Endothelial cell of umbilical vein (primary cell): Measurements from ENCODE around the gene MRPL57. TPM values are rescaled to one million over a fixed set of nuclear protein-coding genes. Genes with fewer than 3 reads are reported as not detected.

Experiments
- BruUV-seq: library from RNA; stranded (reverse); fragments of 400-500 nt; replicated peaks from 2 replicates; lab custom pipeline; 2021; lab: Mats Ljungman, UMichigan
- CTCF ChIA-PET: fragments of 300-600, 350-600 bp; sonication (Branson Sonifier 250); formaldehyde crosslinking; loops from one replicate; lab custom pipeline; 2021; ENCODE audit warnings: antibody characterized with exemption, inconsistent platforms; lab: Charles Lee
- POLR2A ChIA-PET: fragments of 300-600, 350-600 bp; sonication (Branson Sonifier 250); formaldehyde crosslinking; loops from one replicate; lab custom pipeline; 2021; ENCODE audit warnings: antibody characterized with exemption, inconsistent platforms; lab: Charles Lee
- DNase-seq: peaks from one replicate; pipeline ENCODE4 v3.0.0-alpha.2; 2011; ENCODE audit warnings: low read depth, low spot score
- FAIRE-seq: peaks from 2 replicates; lab custom pipeline; 2011; peaks lifted over from hg19 to GRCh38; lab: Jason Lieb, UNC
- H2AFZ ChIP-seq: 2 replicates; pipeline ENCODE4 v1.6.0; 2012; ENCODE audit warnings: low read depth, low read length, control low read depth, inconsistent platforms
- H3K27ac ChIP-seq: 2 replicates; pipeline ENCODE4 v1.5.1; 2011; ENCODE audit warnings: low read depth, mild to moderate bottlenecking, control low read depth, low read length, moderate library complexity; ENCODE audit not compliant: insufficient read depth
- H3K27me3 ChIP-seq, 2 experiments: 2 replicates each; pipeline versions ENCODE4 v1.6.0 to v1.6.1; 2011; ENCODE audit warnings: low read length in 2 of 2, mixed read lengths in 1 of 2; ENCODE audit not compliant: control insufficient read depth in 2 of 2, insufficient read depth in 2 of 2
- H3K36me3 ChIP-seq, 2 experiments: 2 replicates in 1 of 2; 3 replicates in 1 of 2; pipeline ENCODE4 v1.5.1; 2011; ENCODE audit warnings: low read length in 2 of 2, mild to moderate bottlenecking in 1 of 2, moderate library complexity in 1 of 2; ENCODE audit not compliant: control insufficient read depth in 2 of 2, insufficient read depth in 2 of 2; ENCODE audit errors: extremely low read depth in 1 of 2
- H3K4me1 ChIP-seq: 3 replicates; pipeline ENCODE4 v1.5.1; 2011; ENCODE audit warnings: mild to moderate bottlenecking, low read length; ENCODE audit not compliant: control insufficient read depth, insufficient read depth; ENCODE audit errors: extremely low read depth
- H3K4me2 ChIP-seq: 2 replicates; pipeline ENCODE4 v1.6.1; 2011; ENCODE audit warnings: low read length, control low read depth, mixed read lengths; ENCODE audit not compliant: insufficient read depth
- H3K4me3 ChIP-seq, 3 experiments: fragments of 200-600 bp in 1 of 3; sonication (generic), shearing (Covaris generic) in 1 of 3; replicated peaks in 1 of 3; 2 replicates each; pipeline ENCODE4 v1.5.1; 2011 to 2016; ENCODE audit warnings: control low read depth in 3 of 3, low read length in 3 of 3, mild to moderate bottlenecking in 2 of 3, inconsistent platforms in 1 of 3, low read depth in 1 of 3, moderate library complexity in 1 of 3; ENCODE audit not compliant: insufficient read depth in 1 of 3
- H3K79me2 ChIP-seq: 2 replicates; pipeline ENCODE4 v1.6.0; 2012; ENCODE audit warnings: low read length, inconsistent platforms; ENCODE audit not compliant: control insufficient read depth, insufficient read depth
- H3K9ac ChIP-seq: replicated peaks from 2 replicates; pipeline ENCODE3; 2011; ENCODE audit warnings: low read length, control low read depth; ENCODE audit not compliant: insufficient read depth; ENCODE audit errors: extremely low read depth
- H3K9me1 ChIP-seq: replicated peaks from 3 replicates; pipeline ENCODE4 v1.6.0; 2011; ENCODE audit warnings: mild to moderate bottlenecking, low read length; ENCODE audit not compliant: control insufficient read depth, insufficient read depth; ENCODE audit errors: extremely low read depth
- H3K9me3 ChIP-seq: replicated peaks from 2 replicates; pipeline ENCODE4 v1.5.1; 2012; ENCODE audit warnings: low read length, inconsistent platforms; ENCODE audit not compliant: control insufficient read depth, insufficient read depth
- H4K20me1 ChIP-seq: replicated peaks from 2 replicates; pipeline ENCODE3; 2011; ENCODE audit warnings: mild to moderate bottlenecking, low read length; ENCODE audit not compliant: control insufficient read depth, insufficient read depth; ENCODE audit errors: extremely low read depth
- EZH2 ChIP-seq: IDR thresholded peaks from 2 replicates; pipeline ENCODE4 v1.6.1; 2012; ENCODE audit warnings: borderline replicate concordance, low read depth, mild to moderate bottlenecking, moderate library complexity, low read length, inconsistent platforms; ENCODE audit not compliant: severe bottlenecking
- FOS ChIP-seq: IDR thresholded peaks from 2 replicates; pipeline ENCODE4 v1.6.1; 2011; ENCODE audit warnings: mild to moderate bottlenecking, low read length, moderate library complexity, borderline replicate concordance; ENCODE audit not compliant: insufficient read depth
- GATA2 ChIP-seq: IDR thresholded peaks from 2 replicates; pipeline ENCODE4 v1.7.0; 2011; ENCODE audit warnings: low read depth, mild to moderate bottlenecking, moderate library complexity, mixed read lengths, low read length; ENCODE audit not compliant: insufficient read length, insufficient read depth
- JUN ChIP-seq: IDR thresholded peaks from 2 replicates; pipeline ENCODE4 v1.6.1; 2011; ENCODE audit warnings: borderline replicate concordance, low read depth; ENCODE audit not compliant: insufficient read length, insufficient read depth
- MYC ChIP-seq: IDR thresholded peaks from one replicate; pipeline ENCODE4 v1.6.1; 2011; ENCODE audit warnings: mild to moderate bottlenecking, low read depth, low read length
- POLR2A ChIP-seq: IDR thresholded peaks from 2 replicates; pipeline ENCODE4 v1.6.1; 2012; ENCODE audit warnings: low read depth, mild to moderate bottlenecking, control low read depth, low read length
- dilution Hi-C: fragments of 300-500 bp; cut with MboI; formaldehyde crosslinking; loops from one replicate; pipeline ENCODE4 v1.15.0; 2019; ENCODE audit warnings: low sequenced_read_pairs; ENCODE audit not compliant: extremely low pct_ligation_motif_present
- intact Hi-C: fragments of 100-400 bp; cut with micrococcal nuclease; formaldehyde crosslinking; loops from one replicate; pipeline ENCODE4 v1.10.0; 2022
- polyA plus RNA-seq, 4 experiments: library from polyadenylated mRNA; depleted of rRNA in 3 of 4; stranded (reverse) in 3 of 4; unstranded in 1 of 4; fragments of >200 nt; gene quantifications; 2 replicates each; pipeline versions ENCODE4 v1.2.1 to v1.2.3, GENCODE V29; 2011 to 2012; ENCODE audit warnings: missing spikeins in 1 of 4
- small RNA-seq: library from RNA; depleted of rRNA; stranded (forward); fragments of <200 nt; gene quantifications from one replicate; pipeline ENCODE3, GENCODE V24; 2012; ENCODE audit warnings: low replicate concordance, low read depth; ENCODE audit not compliant: insufficient read depth, insufficient read length
- total RNA-seq: library from RNA; stranded (reverse); gene quantifications from 2 replicates; pipeline ENCODE4 v1.2.3, GENCODE V29; 2021
- TF ChIP-seq, protein P1 (sequence below): IDR thresholded peaks from 2 replicates; pipeline ENCODE4 v1.6.1; 2011; ENCODE audit not compliant: insufficient read depth, insufficient read length

The MRPL57 gene
- total and polyA plus RNA-seq, 2 donors (not counting 3 experiments of a cell fraction or from before 2014, with no cell fraction given) = 17.7 to 23.1 TPM

GRCh38 chr13:21227917-21228316 lies 51.5 kb downstream of the MRPL57 start:
- H4K20me1 ChIP-seq = no peaks in the 10 kb centered on the region
- FAIRE-seq = no peak
- H3K79me2 ChIP-seq = no peaks in the 10 kb centered on the region
- H3K4me2 ChIP-seq = no peak overlapping the region
- DNase-seq = no peak
- H3K4me3 ChIP-seq = no peak overlapping the region
- H2AFZ ChIP-seq = no peak overlapping the region
- H3K9me3 ChIP-seq = no peaks in the 10 kb centered on the region
- no TSS peak for BruUV-seq
- H3K27me3 ChIP-seq = peaks cover 0 to 7% of the 10 kb centered on the region in 2 experiments
- intact Hi-C loops = no loop called here
- no peak overlapping the region for H3K9ac ChIP-seq
- no peaks in the 10 kb centered on the region for H3K36me3 ChIP-seq
- no peaks in the 10 kb centered on the region for H3K9me1 ChIP-seq
- no peak overlapping the region for H3K27ac ChIP-seq
- TF ChIP-seq, protein P1, sequence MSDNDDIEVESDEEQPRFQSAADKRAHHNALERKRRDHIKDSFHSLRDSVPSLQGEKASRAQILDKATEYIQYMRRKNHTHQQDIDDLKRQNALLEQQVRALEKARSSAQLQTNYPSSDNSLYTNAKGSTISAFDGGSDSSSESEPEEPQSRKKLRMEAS = no peak
- TF ChIP-seq MYC = no peak
- TF ChIP-seq EZH2 = no peak
- TF ChIP-seq GATA2 = no peak
- TF ChIP-seq JUN = no peak
- TF ChIP-seq POLR2A = no peak
- TF ChIP-seq FOS = no peak
- dilution Hi-C loops = no loop called here
- POLR2A ChIA-PET = no interaction called here
- no peaks in the 10 kb centered on the region for H3K4me1 ChIP-seq
- CTCF ChIA-PET = no interaction called here

Small RNAs within 50 kb of the gene (small RNA-seq; reads per million reads assigned to genes)
- gene AL158032.1 = not detected
- not detected for gene RF00086

Other genes starting within 250 kb of the MRPL57 start
- 65.7 and 67.6 TPM in 2 replicates for gene LATS2, start 115.1 kb upstream of the MRPL57 start, total RNA-seq
- 25.4 and 33.5 TPM in 2 replicates for gene LATS2, start 115.1 kb upstream of the MRPL57 start, polyA plus RNA-seq
- 191 and 221 TPM in 2 replicates for gene SAP18, start 36.5 kb upstream of the MRPL57 start, total RNA-seq
- 29.7 and 30.3 TPM in 2 replicates for gene SAP18, start 36.5 kb upstream of the MRPL57 start, polyA plus RNA-seq
- gene SKA3, start 106 bp upstream of the MRPL57 start, total RNA-seq = 25.9 and 28.7 TPM in 2 replicates
- gene SKA3, start 106 bp upstream of the MRPL57 start, polyA plus RNA-seq = 7.6 and 9.4 TPM in 2 replicates